Measurements from ENCODE around the gene CHMP1A.

DNA sequence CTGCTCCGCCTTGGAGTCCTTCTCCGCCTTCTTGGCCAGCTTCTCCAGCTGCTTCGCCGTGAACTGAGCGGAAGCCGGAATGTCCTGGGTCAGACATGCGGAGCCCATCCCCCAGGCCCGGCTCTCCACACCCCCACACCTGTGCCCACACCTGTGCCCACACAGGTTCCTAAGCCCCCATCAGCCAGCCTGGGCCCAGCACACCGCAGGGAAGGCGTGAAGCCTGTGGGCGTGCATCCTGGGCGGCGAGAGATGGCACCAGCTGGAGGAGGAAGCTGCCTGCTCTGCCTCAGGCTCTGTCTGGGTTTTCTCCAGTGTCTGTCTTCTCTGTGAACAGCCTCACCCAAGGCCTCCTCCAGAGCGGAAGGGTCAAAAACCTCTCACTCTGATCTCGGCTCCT lies 5.9 kb downstream of the CHMP1A start:
- no peak for TF ChIP-seq POLR2A (IDR thresholded peaks at IDR 0.05)
- TF ChIP-seq, protein P1, sequence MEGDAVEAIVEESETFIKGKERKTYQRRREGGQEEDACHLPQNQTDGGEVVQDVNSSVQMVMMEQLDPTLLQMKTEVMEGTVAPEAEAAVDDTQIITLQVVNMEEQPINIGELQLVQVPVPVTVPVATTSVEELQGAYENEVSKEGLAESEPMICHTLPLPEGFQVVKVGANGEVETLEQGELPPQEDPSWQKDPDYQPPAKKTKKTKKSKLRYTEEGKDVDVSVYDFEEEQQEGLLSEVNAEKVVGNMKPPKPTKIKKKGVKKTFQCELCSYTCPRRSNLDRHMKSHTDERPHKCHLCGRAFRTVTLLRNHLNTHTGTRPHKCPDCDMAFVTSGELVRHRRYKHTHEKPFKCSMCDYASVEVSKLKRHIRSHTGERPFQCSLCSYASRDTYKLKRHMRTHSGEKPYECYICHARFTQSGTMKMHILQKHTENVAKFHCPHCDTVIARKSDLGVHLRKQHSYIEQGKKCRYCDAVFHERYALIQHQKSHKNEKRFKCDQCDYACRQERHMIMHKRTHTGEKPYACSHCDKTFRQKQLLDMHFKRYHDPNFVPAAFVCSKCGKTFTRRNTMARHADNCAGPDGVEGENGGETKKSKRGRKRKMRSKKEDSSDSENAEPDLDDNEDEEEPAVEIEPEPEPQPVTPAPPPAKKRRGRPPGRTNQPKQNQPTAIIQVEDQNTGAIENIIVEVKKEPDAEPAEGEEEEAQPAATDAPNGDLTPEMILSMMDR (IDR thresholded peaks at IDR 0.05): no peak
- TF ChIP-seq POLR2AphosphoS5 (IDR thresholded peaks at IDR 0.05): no peak

Data from prostate gland (tissue), 2 donors.